ENCODE results near the gene PCYOX1L. TPM values are rescaled to one million over a fixed set of nuclear protein-coding genes. Genes with fewer than 3 reads are reported as not detected.
A peak's percentile ranks its signal among the peaks of the same experiment; 100 is the strongest.

The PCYOX1L gene
- total RNA-seq, 1 experiment from 2014 or later: 14.0 TPM

- no peak for DNase-seq (ENCODE audit: low spot score)
- in situ Hi-C loops (cut with HindIII; ENCODE audit: low sequenced_read_pairs): no loop called here
Observed at GRCh38 chr5:149333711-149334443, 24.0 kb upstream of the PCYOX1L start.

GRCh38 chr5:149337736-149338135, 20.1 kb upstream of the PCYOX1L start:
- peak; percentile 47 for DNase-seq (ENCODE audit: low spot score)
- in situ Hi-C loops (cut with HindIII; ENCODE audit: low sequenced_read_pairs): no loop called here

DNA sequence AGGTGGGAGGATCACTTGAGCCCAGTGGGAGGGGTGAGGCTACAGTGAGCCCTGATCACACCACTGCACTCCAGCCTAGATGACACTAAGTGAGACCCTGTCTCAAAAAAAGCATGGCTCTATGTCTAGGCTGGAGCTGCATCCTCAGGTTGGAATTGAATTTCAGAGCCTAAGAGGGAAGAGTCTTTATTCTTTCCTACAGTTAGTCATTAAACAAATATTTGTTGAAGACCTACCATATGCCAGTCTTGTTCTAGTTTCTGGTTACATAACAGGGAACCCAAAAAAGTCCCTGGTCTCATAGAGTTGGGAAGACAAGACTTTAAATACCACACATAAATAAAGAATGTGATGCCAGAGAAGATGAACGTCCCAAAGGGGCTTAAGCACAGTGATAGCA, 19.5 kb upstream of the PCYOX1L start:
- DNase-seq (ENCODE audit: low spot score): no peak
- in situ Hi-C loops (cut with HindIII; ENCODE audit: low sequenced_read_pairs): no loop called here

- no peak for DNase-seq (ENCODE audit: low spot score)
- in situ Hi-C loops (cut with HindIII; ENCODE audit: low sequenced_read_pairs): no loop called here
Observed at GRCh38 chr5:149340920-149341319, 16.9 kb upstream of the PCYOX1L start.

GRCh38 chr5:149341876-149342275, 16.0 kb upstream of the PCYOX1L start:
- no peak for DNase-seq (ENCODE audit: low spot score)
- in situ Hi-C loops (cut with HindIII; ENCODE audit: low sequenced_read_pairs): no loop called here

GRCh38 chr5:149344151-149344550, 13.7 kb upstream of the PCYOX1L start:
- in situ Hi-C loops (cut with HindIII; ENCODE audit: low sequenced_read_pairs): no loop called here
- no peak for DNase-seq (ENCODE audit: low spot score)

DNA sequence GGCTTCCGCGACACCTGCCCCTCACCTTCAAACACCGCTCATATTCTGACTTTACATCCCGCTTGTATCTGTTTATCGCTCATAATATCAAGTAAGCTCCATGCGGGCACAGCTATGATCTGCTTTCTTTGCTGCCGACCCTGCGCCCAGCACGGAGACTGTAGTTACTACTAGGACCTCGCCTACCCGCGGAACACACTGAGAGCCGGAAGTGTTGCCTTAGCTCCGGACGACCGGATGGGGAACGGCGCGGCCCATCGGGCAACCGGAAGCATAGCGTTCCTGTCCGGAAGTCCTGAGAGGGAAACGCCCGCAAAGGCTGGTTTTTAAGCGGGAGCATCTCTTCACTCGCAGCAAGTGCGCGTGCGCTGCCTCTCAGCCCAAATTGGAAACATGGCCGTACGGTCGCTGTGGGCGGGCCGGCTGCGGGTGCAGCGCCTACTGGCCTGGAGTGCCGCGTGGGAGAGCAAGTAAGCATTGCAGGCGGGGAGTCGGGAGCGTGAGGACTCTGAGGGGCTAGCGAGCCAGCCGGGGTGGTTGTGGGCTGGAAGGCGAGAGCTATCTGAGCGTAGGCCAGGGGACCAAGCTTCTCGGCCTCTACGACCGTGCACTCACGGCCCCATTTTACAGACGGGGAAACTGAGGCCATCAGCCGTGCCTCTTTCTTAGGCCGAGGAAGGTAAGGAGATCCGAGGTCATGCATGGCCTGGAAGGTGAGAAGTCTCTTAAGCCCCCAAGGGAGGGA, 12.5 kb upstream of the PCYOX1L start, which contains the start of gene GRPEL2:
Gene GRPEL2, plus strand, starts transcription at position 353 of the 745 bp plus-strand sequence. Its CDS starts 41 bp downstream, at position 394.
- DNase-seq (ENCODE audit: low spot score): peak; percentile 97
- in situ Hi-C loops (cut with HindIII; ENCODE audit: low sequenced_read_pairs): no loop called here

DNA sequence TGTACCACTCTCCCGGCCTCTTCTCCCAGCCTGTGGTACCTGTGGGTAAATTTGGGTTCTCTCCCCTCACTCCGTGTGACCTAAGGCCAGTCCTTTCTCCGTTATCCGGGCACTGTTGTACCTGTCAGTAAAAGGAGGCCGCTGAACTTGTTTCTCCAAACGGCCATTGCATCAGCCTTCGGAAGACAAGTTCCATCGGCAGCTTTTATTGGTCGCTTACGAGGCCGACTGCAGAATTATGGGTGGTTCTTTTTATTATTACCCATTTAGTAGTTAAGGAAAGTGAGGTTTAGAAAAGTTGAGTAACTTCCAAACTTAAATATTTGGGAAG, 12.0 kb upstream of the PCYOX1L start:
- in situ Hi-C loops (cut with HindIII; ENCODE audit: low sequenced_read_pairs): no loop called here
- DNase-seq (ENCODE audit: low spot score): peak; percentile 25

GRCh38 chr5:149348518-149348917, 9.3 kb upstream of the PCYOX1L start:
- no peak for DNase-seq (ENCODE audit: low spot score)
- in situ Hi-C loops (cut with HindIII; ENCODE audit: low sequenced_read_pairs): no loop called here

GRCh38 chr5:149349382-149349781, 8.5 kb upstream of the PCYOX1L start:
- in situ Hi-C loops (cut with HindIII; ENCODE audit: low sequenced_read_pairs): no loop called here
- DNase-seq (ENCODE audit: low spot score): no peak

GRCh38 chr5:149352169-149352568, 5.7 kb upstream of the PCYOX1L start:
- in situ Hi-C loops (cut with HindIII; ENCODE audit: low sequenced_read_pairs): no loop called here
- DNase-seq (ENCODE audit: low spot score): no peak

DNA sequence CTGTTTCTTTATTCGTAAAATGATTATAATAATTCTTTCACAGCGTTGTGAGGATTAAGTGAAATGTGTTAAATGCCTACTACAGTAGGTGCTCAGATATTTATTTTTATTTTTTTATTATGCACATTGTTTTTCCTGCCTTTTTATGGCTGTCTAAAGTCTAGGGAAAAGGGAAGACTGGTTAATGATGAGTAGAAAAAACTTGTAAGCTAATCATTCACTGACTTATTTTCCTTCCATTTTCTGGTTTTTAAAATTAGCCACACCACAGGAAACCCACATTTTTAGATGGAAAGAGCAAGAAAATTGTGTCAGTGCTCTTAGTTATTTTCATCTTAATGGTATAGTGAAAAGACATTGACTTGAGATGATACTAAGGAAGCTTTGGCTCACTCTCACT, 3.9 kb upstream of the PCYOX1L start:
- in situ Hi-C loops (cut with HindIII; ENCODE audit: low sequenced_read_pairs): no loop called here
- no peak for DNase-seq (ENCODE audit: low spot score)

DNA sequence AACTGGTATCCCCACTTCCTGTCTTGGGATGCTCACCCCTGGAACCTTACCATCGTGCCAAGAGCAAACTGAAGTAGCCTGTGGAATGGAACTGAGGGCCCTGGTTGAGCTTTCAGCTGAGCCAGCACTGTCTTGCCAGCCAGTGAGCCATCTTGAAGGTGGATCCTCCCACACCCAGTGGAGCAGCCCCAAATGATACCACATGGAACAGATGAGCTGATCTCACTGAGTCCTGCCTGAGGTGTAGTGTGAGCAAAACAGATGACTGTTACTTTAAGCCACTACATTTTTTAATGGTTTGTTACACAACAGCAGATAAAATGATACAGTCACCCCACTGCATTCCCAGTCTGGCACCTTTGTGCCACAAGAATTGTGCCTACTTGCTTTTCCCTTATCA, 2.2 kb upstream of the PCYOX1L start:
- in situ Hi-C loops (cut with HindIII; ENCODE audit: low sequenced_read_pairs): no loop called here
- no peak for DNase-seq (ENCODE audit: low spot score)

DNA sequence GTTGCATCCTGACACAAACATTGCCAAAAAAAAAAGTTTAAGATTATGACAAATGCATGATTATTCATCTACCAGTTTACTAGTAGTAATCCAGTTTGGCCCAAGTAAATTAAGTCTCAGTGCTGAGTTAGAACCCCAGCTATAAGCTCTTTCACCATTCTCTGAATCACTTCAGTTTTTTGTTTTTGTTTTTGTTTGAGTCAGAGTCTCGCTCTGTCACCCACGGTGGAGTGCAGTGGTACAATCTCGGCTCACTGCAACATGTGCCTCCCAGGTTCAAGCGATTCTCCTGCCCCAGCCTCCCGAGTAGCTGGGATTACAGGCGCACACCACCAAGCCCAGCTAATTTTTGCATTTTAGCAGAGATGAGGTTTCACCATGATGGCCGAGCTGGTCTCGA, 1.5 kb upstream of the PCYOX1L start:
- in situ Hi-C loops (cut with HindIII; ENCODE audit: low sequenced_read_pairs): no loop called here

GRCh38 chr5:149358294-149358651, 427 bp downstream of the PCYOX1L start:
- in situ Hi-C loops (cut with HindIII; ENCODE audit: low sequenced_read_pairs): no loop called here
- DNase-seq (ENCODE audit: low spot score): peak; percentile 77

More for the DNA sequence above, 1.5 kb upstream of the PCYOX1L start:
- DNase-seq (ENCODE audit: low spot score): no peak

GRCh38 chr5:149358868-149359495, 1.1 kb downstream of the PCYOX1L start:
- in situ Hi-C loops (cut with HindIII; ENCODE audit: low sequenced_read_pairs): no loop called here
- peak; percentile 48 for DNase-seq (ENCODE audit: low spot score)

GRCh38 chr5:149360272-149360671, 2.4 kb downstream of the PCYOX1L start:
- in situ Hi-C loops (cut with HindIII; ENCODE audit: low sequenced_read_pairs): no loop called here
- no peak for DNase-seq (ENCODE audit: low spot score)

GRCh38 chr5:149362541-149362940, 4.7 kb downstream of the PCYOX1L start:
- no peak for DNase-seq (ENCODE audit: low spot score)
- in situ Hi-C loops (cut with HindIII; ENCODE audit: low sequenced_read_pairs): no loop called here

DNA sequence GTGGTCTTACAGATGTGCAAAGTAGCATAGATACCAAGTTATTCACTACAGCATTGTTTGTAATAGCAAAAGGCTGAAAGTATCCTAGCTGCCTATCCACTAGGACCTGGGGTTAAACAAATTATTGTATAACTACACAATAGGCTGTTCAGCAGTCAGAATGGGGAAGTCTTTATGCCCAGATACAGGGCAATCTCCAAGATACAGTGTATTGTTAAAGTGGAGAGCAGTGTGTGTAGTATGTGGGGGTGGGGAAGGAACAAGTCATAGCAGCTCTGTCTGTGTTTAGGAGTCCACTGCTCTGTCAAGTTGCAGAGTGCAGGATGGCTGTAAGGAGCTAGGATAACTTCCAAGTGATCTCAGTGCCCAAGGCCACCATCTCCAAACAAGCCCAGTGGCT, 5.5 kb downstream of the PCYOX1L start:
- in situ Hi-C loops (cut with HindIII; ENCODE audit: low sequenced_read_pairs): no loop called here
- DNase-seq (ENCODE audit: low spot score): no peak

- in situ Hi-C loops (cut with HindIII; ENCODE audit: low sequenced_read_pairs): no loop called here
- DNase-seq (ENCODE audit: low spot score): no peak
Observed at GRCh38 chr5:149363936-149364335, 6.1 kb downstream of the PCYOX1L start.

Measured in G401 (cell line).